SJSA1 (cell line): ENCODE results near the gene LDLR. TPM values are rescaled to one million over a fixed set of nuclear protein-coding genes. Genes with fewer than 3 reads are reported as not detected.
"Not testable (repeated sequence)": the region's sequence is repeated elsewhere in the genome, so short reads cannot be mapped to it uniquely, and the experiment has no call there.

Source experiments
- DNase-seq, 2 experiments: peaks; one replicate each; pipeline ENCODE4 v3.0.0-alpha.2; 2015 to 2020; ENCODE audit warnings: low spot score in 2 of 2, low read depth in 1 of 2
- H3K27ac ChIP-seq: fragments of 250-450 bp; sonication (Bioruptor Pico); 2 replicates; pipeline ENCODE4 v1.5.1; 2020; ENCODE audit warnings: mild to moderate bottlenecking, moderate library complexity
- H3K27me3 ChIP-seq: fragments of 250-450 bp; sonication (Bioruptor Pico); replicated peaks from 2 replicates; pipeline ENCODE4 v1.5.1; 2020; ENCODE audit warnings: mild to moderate bottlenecking, moderate library complexity
- H3K36me3 ChIP-seq: fragments of 250-450 bp; sonication (Bioruptor Pico); 2 replicates; pipeline ENCODE4 v1.5.1; 2020; ENCODE audit warnings: mild to moderate bottlenecking
- H3K4me1 ChIP-seq: fragments of 250-450 bp; sonication (Bioruptor Pico); replicated peaks from 2 replicates; pipeline ENCODE4 v1.6.1; 2021; ENCODE audit warnings: mild to moderate bottlenecking
- H3K4me3 ChIP-seq: fragments of 250-450 bp; sonication (Bioruptor Pico); 2 replicates; pipeline ENCODE4 v1.5.1; 2020; ENCODE audit warnings: mild to moderate bottlenecking
- H3K9me3 ChIP-seq: fragments of 250-450 bp; sonication (Bioruptor Pico); replicated peaks from 2 replicates; pipeline ENCODE4 v1.5.1; 2020; ENCODE audit warnings: mild to moderate bottlenecking
- total RNA-seq: library from RNA; depleted of rRNA; stranded (reverse); fragments of >200 nt; shearing (Covaris generic); gene quantifications from 2 replicates; pipeline ENCODE4 v1.2.3, GENCODE V29; 2014

Gene LDLR
- total RNA-seq, 1 experiment from 2014 or later = 115 TPM

DNA sequence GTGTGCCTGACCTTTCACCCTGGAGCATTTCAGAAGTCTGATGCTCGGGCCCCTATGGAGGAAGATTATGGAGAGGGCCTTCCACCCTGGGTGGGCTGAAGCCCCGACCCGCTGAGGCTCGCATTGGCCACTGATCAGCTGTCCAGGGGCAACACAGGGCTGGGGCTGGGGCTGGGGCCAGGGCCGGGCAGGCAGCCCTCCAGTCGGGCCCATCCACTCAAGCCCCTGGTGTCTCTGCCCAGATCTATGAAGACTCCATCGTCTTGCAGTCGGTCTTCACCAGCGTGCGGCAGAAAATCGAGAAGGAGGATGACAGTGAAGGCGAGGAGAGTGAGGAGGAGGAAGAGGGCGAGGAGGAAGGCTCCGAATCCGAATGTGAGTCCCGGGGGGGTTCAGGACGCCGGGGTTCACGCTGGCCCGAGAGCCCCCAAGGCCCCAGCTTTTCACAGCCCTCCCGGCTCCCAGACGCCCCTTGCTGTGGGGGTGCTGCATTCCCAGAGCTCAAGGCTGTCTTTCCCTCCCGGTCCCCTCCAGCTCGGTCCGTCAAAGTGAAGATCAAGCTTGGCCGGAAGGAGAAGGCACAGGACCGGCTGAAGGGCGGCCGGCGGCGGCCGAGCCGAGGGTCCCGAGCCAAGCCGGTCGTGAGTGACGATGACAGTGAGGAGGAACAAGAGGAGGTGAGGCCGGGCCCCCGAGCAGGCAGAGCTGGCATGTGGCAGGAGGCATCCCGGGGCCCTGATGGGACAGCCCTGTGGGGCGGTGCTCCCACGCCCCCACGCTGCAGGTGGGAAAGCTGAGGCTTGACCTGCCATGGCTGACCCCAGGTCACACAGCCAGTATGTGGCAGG lies 29.5 kb upstream of the LDLR start:
- Histone ChIP-seq H3K27ac (no peak overlapping the region), H3K36me3 (peaks cover 66% of the 10 kb centered on the region), H3K4me3 (no peak overlapping the region), H3K4me1 (no peaks in the 10 kb centered on the region), H3K27me3 (no peaks in the 10 kb centered on the region), H3K9me3 (no peaks in the 10 kb centered on the region)
- no peak for DNase-seq

- Histone ChIP-seq H3K27ac (no peak overlapping the region), H3K36me3 (peaks cover 58% of the 10 kb centered on the region), H3K27me3 (no peaks in the 10 kb centered on the region), H3K9me3 (no peaks in the 10 kb centered on the region), H3K4me1 (no peaks in the 10 kb centered on the region), H3K4me3 (no peak overlapping the region)
- no peak for DNase-seq
Measured at GRCh38 chr19:11061952-11062351, 27.3 kb upstream of the LDLR start.

DNA sequence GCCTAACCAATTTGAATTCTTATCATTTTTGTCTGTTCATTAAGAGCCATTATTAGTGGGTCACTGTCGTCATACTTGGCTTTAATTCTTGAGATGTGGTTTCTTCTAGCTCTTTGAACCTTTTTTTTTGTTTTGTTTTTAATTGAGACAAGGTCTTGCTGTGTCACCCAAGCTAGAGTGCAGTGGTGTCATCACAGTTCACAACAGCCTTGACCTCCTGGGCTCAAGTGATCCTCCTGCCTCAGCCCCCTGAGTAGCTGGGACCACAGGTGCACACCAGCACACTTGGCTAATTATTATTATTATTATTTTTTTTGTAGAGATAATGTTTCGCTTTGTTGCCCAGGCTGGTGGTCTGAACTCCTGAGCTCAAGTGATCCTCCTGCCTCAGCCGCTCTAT lies 25.8 kb upstream of the LDLR start:
- Histone ChIP-seq H3K9me3 (no peaks in the 10 kb centered on the region; the same call in 1 of the 2 replicates), H3K36me3 (peaks cover 59% of the 10 kb centered on the region), H3K4me1 (no peaks in the 10 kb centered on the region), H3K27me3 (no peaks in the 10 kb centered on the region), H3K27ac (no peak overlapping the region), H3K4me3 (no peak overlapping the region)
- no peak for DNase-seq

DNA sequence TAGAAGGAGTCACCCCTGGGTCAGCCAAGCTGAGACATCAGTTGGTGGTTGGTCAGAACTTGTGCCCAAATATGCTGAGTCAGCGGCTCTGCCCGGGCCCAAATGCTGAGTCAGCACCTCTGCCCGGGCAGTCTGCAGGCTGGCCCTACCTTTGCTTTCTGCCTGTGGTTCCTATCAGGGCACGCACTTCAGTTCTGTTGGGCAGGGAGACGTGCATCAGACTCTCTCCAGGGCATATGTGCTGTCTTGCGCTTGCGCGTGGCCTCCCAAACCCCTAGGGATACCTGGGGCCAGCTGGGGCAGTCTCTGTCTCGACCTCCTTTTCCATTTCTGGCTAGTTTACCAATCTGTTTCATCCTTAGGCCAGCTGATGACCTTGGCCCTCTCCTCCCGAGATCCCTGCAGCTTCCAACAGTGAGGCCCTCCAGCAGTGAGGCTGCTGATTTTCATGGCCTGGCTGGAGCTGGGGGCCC lies 24.4 kb upstream of the LDLR start:
- H3K4me3 ChIP-seq = no peak overlapping the region
- peaks cover 49% of the 10 kb centered on the region for H3K36me3 ChIP-seq
- H3K9me3 ChIP-seq = no peaks in the 10 kb centered on the region; the same call in 1 of the 2 replicates
- no peaks in the 10 kb centered on the region for H3K27me3 ChIP-seq
- DNase-seq = no peak
- H3K4me1 ChIP-seq = no peaks in the 10 kb centered on the region
- no peak overlapping the region for H3K27ac ChIP-seq

- H3K36me3 ChIP-seq = peaks cover 38% of the 10 kb centered on the region
Measured at GRCh38 chr19:11066326-11066725, 22.9 kb upstream of the LDLR start.

GRCh38 chr19:11067356-11068113 lies 21.7 kb upstream of the LDLR start:
- DNase-seq = no peak
- no peak overlapping the region for H3K27ac ChIP-seq
- no peaks in the 10 kb centered on the region; the same call in 1 of the 2 replicates for H3K9me3 ChIP-seq
- no peaks in the 10 kb centered on the region for H3K27me3 ChIP-seq
- no peaks in the 10 kb centered on the region for H3K4me1 ChIP-seq
- H3K36me3 ChIP-seq = peaks cover 27% of the 10 kb centered on the region
- H3K4me3 ChIP-seq = no peak overlapping the region

More at GRCh38 chr19:11066326-11066725, 22.9 kb upstream of the LDLR start:
- Histone ChIP-seq H3K9me3 (no peaks in the 10 kb centered on the region; the same call in 1 of the 2 replicates), H3K27me3 (no peaks in the 10 kb centered on the region), H3K4me3 (no peak overlapping the region), H3K27ac (no peak overlapping the region), H3K4me1 (no peaks in the 10 kb centered on the region)
- DNase-seq = no peak

DNA sequence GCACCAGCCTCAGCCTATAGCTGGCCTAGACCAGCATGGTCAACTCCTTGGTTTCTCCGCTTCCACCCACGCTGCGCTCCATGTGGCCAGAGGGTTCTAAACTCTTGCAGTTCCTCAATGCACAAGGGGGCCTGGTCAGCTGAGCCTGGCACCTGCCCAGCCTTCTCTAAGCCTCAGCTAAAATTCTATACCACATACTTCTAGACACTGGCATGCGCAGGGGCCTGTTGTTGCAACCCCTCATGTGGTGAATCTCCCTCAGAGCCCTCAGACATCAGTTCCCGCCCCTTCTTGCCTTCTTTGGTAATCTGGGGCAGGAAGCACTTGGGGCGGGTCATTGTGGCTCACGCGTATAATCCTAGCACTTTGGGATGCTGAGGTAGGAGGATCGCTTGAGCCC lies 19.7 kb upstream of the LDLR start:
- H3K4me3 ChIP-seq = no peak overlapping the region
- H3K9me3 ChIP-seq = no peaks in the 10 kb centered on the region; the same call in 1 of the 2 replicates
- H3K27ac ChIP-seq = no peak overlapping the region
- H3K36me3 ChIP-seq = peaks cover 19% of the 10 kb centered on the region
- no peaks in the 10 kb centered on the region for H3K4me1 ChIP-seq
- H3K27me3 ChIP-seq = no peaks in the 10 kb centered on the region
- DNase-seq = no peak

DNA sequence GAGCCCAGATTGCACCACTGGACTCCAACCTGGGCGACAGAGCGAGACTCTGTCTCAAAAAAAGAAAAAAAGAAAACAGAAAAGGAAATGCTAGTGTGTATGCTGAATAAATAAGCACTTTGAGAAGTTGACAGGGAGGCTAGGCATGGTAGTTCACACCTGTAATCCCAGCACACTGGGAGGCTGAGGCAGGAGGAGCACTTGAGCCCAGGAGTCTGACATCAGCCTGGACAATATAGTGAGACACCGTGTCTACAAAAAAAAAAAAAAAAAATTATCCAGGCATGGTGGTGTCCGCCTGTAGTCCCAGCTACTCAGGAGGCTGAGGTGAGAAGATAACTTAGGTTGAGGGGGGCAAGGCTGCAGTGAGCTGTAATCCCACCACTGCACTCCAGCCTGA lies 19.1 kb upstream of the LDLR start:
- Histone ChIP-seq H3K27me3 (no peaks in the 10 kb centered on the region), H3K4me3 (no peak overlapping the region), H3K4me1 (no peaks in the 10 kb centered on the region), H3K9me3 (no peaks in the 10 kb centered on the region; the same call in 1 of the 2 replicates), H3K36me3 (peaks cover 14% of the 10 kb centered on the region), H3K27ac (no peak overlapping the region)
- DNase-seq = no peak

DNA sequence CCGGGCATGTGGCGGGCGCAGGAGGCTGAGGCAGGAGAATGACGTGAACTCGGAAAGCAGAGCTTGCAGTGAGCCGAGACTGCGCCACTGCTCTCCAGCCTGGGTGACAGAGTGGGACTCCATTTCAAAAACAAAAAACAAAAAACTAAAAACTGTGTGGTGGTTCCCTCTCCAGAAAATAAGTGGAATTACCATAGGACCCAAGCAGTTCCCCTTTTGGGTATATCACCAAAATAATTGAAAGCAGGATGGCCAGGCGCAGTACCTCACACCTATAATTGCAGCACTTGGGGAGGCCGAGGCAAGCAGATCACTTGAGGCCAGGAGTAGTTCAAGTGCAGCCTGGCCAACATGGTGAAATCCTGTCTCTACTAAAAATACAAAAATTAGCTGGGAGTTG lies 15.7 kb upstream of the LDLR start:
- Histone ChIP-seq H3K27me3 (no peaks in the 10 kb centered on the region), H3K4me1 (no peaks in the 10 kb centered on the region), H3K27ac (no peak overlapping the region), H3K36me3 (no peaks in the 10 kb centered on the region), H3K9me3 (no peaks in the 10 kb centered on the region), H3K4me3 (no peak overlapping the region)
- DNase-seq = no peak

DNA sequence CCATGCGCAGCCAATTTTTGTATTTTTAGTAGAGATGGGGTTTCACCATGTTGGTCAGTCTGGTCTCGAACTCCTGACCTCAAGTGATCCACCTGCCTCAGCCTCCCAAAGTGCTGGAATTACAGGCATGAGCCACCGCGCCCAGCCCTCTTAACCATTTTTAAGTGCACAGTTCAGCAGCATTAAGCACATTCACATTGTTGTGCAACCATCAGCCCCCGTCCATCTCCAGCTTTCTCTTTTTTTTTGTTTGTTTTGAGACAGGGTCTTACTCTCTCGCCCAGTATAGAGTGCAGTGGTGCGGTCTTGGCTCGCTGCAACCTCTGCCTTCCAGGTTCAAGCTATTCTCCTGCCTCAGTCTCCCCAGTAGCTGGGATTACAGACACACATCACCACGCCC lies 12.5 kb upstream of the LDLR start:
- H3K9me3 ChIP-seq, H3K36me3 ChIP-seq, DNase-seq, H3K4me3 ChIP-seq, H3K4me1 ChIP-seq, H3K27me3 ChIP-seq, H3K27ac ChIP-seq: not testable (repeated sequence)

- H3K36me3 ChIP-seq = no peaks in the 10 kb centered on the region
- no peak for DNase-seq
Measured at GRCh38 chr19:11078893-11079292, 10.4 kb upstream of the LDLR start.

DNA sequence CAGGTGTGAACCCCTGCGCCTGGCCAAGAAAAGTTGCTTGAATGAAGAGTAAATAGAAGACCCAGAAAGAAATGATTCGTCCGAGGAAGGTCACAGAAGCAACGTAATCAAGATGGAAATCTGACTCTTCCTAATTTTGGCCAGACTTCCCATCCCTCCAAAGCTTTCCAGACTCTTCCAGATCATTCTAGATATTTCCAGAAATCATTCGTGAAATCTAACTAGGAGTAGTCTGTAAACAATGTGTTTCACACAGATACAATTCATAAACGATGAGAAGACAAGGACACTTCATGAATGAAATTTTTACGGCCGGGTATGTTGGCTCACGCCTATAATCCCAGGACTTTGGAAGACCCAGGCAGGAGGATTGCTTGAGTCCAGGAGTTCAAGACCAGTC lies 9.3 kb upstream of the LDLR start:
- H3K27me3 ChIP-seq = no peaks in the 10 kb centered on the region

More at GRCh38 chr19:11078893-11079292, 10.4 kb upstream of the LDLR start:
- Histone ChIP-seq H3K9me3 (no peaks in the 10 kb centered on the region), H3K27ac (no peak overlapping the region), H3K4me1 (peaks cover under 1% of the 10 kb centered on the region; the same call in 1 of the 2 replicates), H3K4me3 (no peak overlapping the region), H3K27me3 (no peaks in the 10 kb centered on the region)

GRCh38 chr19:11087870-11088505 lies 1.3 kb upstream of the LDLR start:
- Histone ChIP-seq H3K9me3 (no peaks in the 10 kb centered on the region), H3K27me3 (no peaks in the 10 kb centered on the region), H3K36me3 (peaks cover 26% of the 10 kb centered on the region), H3K4me1 (peaks cover 54% of the 10 kb centered on the region), H3K27ac (peak overlapping the region; percentile 97), H3K4me3 (no peak overlapping the region)
- DNase-seq = no peak

More for the DNA sequence above, 9.3 kb upstream of the LDLR start:
- DNase-seq = no peak
- Histone ChIP-seq H3K36me3 (no peaks in the 10 kb centered on the region), H3K4me3 (no peak overlapping the region), H3K27ac (no peak overlapping the region), H3K4me1 (peaks cover 11% of the 10 kb centered on the region), H3K9me3 (no peaks in the 10 kb centered on the region)
